ENCODE data around the gene MYPN.
A peak's percentile ranks its signal among the peaks of the same experiment; 100 is the strongest.
"Not testable (repeated sequence)": the region's sequence is repeated elsewhere in the genome, so short reads cannot be mapped to it uniquely, and the experiment has no call there.

The MYPN gene

DNA sequence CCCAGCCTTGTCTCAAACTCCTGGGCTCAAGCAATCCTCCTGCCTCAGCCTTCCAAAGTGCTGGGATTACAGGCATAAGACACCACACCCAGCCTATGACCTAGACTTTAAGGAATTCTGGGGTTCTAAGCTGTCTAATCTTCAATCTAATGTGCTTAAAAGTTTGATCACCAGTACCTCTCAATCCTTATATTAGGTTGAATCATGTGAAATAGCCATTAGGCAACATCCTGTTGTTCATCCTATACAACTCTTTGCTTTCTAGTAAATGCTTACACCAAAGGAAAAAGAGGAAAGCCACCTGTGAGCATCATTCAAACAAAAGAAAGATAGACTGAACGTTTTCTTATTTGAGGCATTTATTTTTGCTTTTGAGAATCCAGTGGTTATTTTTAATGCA is 66.7 kb downstream of the MYPN start:
- no peak for DNase-seq

DNA sequence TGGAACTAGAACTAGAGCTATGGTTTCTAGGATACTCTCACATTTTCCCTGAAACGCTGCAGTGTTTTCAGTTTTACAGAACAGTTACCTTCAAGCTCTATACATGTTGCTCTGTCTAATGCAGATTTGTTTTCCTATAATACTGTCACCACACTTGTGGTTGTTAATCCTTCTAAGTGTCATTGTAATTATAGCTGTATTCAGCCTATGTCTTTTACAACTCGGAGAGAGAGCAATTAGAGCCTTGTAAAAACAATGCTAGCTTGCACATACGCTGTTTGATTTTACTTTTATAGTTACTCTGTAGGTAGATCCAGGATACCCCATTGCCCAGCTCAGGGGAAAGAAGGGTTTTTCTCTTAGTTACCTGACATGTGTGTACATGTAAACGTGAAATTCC is 67.5 kb downstream of the MYPN start:
- no peak for DNase-seq

DNA sequence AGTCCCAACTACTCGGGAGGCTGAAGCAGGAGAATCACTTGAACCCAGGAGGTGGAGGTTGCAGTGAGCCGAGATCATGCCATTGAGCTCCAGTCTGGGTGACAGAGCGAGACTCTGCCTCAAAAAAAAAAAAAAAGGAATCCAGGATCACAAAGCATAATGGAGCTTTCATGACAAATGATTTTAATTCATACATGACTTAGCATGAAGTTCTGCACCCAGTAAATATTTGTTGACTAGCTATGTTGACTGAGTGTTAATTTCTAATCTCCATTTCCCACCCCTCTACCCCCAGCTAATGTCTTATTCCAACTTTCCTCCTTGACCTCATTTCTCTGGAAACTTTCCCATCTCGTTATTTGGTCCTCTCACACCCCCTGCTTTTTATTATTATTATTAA is 69.3 kb downstream of the MYPN start:
- no peak for DNase-seq

DNA sequence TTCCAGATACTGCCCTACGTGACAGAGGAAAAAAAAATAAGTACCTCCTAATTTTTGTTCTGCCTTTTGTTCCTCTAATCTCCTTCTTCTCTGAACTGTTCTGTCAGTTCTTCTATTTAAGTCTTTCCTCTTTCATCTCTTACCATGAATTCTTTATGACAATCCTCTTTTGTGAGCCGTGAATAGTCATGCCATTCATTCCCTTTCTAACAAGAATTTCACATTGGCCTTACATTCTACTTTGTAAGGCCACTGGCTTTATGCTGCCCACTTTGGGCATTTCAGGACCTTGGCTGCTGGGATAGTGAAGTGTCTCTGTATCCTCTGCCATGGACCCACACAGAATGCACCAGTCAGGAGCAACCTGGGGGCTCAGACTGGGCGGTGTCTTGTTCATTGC is 69.7 kb downstream of the MYPN start:
- DNase-seq, result no peak

DNA sequence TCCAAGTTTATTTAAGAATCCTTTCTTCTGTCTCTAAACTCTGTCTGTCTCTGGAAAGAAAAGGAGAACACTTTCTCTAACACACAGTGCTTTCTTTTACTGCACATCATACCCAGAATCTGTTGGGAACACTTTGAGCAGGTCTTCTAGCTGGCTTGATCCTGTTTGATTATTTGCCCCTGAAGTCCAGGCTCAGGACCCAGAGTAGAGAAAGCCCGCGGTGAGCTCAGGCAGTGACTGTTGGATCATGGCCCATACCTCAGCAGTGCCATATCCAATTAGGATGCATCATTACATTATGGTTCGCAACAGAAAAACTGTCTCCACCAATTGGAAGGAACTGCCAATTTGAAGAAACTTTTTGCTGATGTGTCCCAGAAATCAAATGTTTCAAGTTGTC is 71.2 kb downstream of the MYPN start:
- no peak for DNase-seq

DNA sequence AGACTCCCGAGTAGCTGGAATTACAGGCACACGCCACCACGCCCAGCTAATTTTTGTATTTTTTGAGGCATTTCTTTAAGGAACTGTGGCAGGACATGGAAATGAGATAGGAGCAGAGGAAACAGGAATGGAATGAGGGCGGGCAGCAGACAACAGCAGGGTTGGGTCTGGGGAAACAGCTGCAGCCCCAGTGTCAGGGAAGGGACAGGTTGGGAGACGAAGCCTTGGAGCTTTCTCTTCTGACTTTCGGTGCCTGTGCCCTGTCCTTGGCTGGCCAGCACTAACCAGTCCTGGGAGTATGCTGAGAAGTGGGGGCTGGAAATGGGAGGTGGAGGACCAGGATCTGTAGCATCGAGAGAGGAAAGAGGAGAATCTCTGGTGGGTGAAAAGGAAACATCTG is 75.3 kb downstream of the MYPN start:
- DNase-seq, result no peak

DNA sequence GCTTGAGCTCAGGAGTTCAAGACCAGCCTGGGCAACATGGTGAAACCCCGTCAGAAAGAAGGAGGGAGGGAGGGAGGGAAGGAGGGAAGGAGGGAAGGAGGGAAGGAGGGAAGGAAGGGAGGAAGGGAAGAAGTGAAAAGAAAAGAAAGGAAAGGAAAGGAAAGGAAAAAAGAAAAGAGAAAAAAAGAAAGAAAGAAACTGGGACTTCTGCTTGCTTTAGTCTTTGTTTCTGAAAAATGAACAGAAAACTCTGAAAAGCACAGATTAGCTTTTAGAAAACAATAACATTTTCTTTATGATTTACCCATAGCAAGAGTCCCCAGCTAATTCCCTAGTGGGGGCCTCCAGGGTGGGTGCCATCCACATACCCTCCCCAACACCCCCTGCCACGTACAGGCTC is 75.8 kb downstream of the MYPN start:
- DNase-seq, result no peak

DNA sequence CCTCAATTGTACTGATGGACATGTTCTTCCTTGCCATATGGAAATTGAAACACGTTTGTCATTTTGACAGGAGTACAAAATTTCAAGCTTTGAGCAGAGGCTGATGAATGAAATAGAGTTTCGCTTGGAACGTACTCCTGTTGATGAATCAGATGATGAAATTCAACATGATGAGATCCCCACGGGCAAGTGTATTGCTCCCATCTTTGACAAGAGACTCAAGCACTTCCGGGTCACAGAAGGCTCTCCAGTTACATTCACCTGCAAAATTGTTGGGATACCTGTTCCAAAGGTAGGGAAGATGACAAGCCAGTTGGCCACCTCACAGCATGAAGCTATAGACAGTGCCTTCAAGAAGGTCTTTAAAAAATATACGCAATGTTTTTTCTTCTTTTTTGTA is 79.5 kb downstream of the MYPN start:
- no peak for DNase-seq

DNA sequence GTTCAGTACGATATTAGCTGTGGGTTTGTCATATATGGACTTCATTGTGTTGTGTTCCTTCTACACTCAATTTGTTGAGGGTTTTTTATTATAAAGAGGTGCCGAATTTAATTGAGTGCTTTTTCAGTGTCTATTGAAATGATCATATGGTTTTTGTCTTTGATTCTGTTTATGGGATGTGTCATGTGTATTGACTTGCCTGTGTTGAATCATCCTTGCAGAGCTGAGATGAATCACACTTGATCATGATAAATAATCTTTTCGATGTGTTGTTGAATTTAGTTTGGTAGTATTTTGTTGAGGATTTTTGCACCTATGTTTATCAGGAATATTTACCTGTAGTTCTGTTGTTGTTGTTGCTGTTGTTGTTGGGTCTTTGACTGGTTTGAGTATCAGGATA is 82.8 kb downstream of the MYPN start:
- no peak for DNase-seq

DNA sequence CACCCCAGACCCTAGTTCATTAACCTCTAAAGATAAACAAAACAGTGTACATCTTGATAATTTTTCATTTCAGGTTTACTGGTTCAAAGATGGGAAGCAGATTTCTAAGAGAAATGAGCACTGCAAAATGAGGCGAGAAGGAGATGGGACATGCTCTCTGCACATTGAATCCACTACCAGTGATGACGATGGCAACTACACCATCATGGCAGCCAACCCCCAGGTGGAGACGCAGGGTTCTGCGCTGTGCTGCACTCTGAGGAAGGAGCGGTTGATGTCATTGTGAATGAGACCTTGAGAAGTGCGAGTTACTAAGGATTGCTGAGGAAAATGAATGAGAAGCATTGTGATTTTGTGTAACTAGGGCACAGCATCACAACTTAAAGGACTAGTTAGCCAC is 85.0 kb downstream of the MYPN start:
- DNase-seq, result no peak

DNA sequence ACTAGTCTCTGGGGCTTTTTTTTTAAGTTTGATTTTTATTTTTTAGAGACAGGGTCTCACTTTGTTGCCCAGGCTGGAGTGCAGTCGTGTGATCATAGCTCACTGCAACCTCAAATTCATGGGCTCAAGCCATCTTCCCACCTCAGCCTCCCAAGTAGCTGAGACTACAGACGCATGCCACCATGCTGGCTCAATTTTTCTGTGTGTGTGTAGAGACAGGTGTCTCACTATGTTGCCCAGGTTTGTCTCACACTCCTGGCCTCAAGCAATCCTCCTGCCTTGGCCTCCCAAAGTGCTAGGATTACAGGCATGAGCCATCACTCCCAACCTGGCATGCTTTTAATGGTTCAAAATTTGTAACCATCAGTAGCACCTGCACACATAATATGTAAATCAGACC is 86.5 kb downstream of the MYPN start:
- DNase-seq, result not testable (repeated sequence)

DNA sequence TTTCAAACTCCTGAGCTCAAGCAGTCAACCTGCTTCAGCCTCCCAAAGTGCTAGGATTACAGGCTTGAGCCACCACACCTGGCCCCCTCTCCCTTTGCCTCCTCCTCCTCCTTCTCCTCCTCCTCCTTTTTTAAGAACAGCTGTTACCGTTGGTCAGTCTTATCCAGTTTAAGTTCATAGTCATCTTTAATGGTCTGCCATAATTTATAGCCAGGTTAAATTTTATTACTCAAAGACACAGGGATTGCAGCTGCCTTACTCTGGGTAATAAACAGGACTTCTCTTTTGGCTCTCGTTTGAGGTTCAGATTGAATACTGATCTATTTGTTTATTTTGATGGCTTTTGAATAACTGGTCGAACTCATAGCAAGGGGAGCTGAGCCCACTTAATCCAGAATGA is 87.4 kb downstream of the MYPN start:
- DNase-seq, result no peak

DNA sequence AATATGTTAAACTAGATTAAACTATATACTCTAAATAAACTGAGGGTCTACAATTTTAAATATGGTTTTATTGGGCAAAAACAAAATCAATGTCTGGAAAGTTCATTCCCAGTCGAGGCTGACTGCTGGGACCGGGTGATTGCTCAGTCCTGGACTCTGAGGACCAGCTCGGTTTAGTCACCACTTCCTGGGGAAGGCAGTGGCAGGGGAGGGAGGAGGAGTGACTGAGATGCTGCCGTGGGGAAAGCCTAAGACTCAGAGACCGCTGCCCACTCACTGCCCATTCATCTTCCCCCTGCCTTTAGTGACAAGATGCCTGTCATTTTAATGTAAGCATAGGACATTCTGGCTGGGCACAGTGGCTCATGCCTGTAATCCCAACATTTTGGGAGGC is 93.7 kb downstream of the MYPN start:
- DNase-seq, result no peak

DNA sequence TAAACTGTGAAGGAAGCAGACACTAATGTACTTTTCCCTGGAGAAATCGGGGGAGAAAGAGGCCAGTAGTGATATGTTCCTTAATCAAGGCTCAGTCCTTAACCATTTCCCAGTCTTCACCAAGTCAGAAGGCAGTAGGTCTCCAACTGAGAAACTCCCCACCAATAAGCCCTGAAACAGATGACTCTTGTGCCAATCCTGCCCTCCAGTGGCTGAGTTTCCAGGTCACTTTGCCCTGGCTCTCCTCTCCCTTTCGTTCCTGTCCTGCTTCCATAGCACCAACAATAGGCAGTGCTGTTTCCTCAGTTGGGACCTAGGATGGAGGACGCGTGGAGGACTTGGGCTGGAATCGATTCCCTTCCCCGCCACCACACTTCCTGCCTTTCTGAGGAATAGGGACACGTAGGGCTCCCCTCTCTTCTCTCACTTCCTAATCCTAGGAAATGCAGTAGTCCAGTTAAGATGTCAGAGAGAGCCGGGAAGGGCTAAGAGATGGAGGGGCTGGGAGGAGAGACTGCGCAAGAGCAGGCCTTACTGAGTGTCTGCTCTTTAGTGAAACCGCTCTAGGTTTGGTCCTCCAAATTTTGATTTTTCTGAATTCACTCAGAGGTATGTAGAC is 99.2 kb downstream of the MYPN start:
- no peak for DNase-seq

DNA sequence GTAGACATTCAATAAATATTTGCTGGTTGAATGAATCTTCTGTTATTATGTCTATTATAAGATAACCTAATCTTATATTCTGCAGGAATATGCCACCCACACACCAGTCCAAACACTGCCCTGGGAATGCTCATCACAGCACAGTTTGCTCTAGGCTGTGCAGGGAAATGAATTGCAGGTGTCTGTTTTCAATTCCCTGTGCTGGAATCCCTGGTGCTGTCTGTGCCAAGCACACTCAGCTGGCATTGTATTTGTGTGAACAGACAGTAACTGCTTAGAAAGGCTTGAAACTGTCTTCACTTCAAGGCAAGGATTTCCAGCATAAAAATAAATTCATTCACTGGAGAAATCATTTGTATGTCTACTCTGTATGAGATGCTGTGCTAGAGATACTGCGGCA is 102.4 kb downstream of the MYPN start:
- no peak for DNase-seq

DNA sequence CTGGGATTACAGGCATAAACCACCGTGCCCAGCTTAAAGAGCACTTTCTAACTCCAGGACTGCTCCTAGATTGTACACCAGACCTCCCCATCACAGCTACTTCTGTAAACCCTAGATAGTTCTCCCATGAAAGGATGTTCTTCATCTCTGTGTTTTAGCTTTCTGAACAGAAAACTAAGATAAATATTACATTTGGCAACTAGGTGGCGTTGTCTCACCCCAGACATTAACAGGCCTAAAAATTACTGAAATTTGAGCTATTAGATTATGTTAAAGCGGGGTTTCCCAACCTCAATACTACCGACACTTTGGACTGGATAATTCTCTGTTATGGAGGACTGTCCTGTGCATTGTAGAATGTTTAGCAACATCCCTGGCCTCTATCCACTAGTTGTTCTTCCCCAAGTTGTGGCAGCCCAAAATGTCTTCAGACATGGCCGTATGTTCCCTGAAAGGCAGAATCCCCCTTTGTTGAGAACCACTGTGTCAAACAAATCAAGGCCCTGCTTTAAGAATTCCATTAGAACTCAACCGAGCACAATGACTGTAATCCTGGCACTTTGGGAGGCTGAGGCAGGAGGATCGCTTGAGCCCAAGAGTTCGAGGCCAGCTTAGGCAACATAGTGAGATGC is 103.5 kb downstream of the MYPN start:
- peak; percentile 33 for DNase-seq

DNA sequence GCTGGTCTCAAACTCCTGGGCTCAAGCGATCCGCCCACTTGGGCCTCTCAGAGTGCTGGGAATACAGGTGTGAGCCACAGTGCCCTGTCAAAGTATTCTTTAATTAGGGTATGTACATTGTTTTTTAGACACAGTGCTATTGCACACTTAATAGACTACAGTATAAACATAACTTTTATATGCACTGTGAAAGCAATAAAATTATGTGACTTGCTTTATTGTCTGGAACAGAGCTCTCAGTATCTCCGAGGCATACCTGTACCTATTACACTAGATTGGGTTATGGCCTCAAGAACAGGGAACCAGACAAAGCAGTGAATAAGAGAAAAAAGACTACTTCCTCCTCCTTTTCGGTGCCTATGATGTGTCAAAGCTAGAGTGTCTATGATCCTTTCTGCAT is 109.5 kb downstream of the MYPN start:
- DNase-seq, result no peak

DNA sequence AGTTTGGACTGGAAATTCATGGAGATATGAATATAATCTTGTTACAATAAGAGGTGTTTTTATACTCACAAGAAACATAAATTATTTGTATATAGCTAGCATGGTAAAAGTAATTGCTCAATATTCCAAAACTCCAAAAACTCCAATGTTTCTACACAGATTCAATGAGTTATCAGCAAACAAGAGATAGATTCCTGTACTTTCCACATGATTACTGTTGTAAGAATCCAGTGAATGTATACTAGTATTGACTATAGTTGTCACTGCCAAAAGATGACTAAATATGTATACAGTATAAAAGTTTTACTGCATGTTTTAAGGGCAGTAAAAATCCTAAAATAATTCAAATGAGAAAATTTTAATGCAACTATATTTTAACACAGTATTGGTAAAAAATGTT is 111.9 kb downstream of the MYPN start:
- DNase-seq, result no peak

DNA sequence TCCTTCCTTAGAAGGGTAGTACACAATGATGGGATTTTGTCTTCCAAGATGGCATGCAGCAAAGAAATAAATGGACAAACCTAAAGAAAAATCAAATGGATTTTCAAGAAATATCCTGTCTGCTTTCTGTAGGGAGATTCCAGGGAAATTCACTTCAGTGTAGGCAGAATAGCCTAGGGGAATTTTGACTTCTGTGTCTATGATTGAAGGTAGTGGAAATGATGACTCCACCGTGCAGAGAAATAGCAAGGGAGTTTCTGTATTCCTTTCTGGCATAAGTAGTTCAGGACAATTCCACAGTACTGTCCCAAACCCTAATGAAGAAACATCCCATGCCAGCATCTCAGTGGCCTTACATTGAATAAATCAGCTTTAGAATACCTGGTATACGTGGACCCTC is 113.1 kb downstream of the MYPN start:
- DNase-seq, result no peak

DNA sequence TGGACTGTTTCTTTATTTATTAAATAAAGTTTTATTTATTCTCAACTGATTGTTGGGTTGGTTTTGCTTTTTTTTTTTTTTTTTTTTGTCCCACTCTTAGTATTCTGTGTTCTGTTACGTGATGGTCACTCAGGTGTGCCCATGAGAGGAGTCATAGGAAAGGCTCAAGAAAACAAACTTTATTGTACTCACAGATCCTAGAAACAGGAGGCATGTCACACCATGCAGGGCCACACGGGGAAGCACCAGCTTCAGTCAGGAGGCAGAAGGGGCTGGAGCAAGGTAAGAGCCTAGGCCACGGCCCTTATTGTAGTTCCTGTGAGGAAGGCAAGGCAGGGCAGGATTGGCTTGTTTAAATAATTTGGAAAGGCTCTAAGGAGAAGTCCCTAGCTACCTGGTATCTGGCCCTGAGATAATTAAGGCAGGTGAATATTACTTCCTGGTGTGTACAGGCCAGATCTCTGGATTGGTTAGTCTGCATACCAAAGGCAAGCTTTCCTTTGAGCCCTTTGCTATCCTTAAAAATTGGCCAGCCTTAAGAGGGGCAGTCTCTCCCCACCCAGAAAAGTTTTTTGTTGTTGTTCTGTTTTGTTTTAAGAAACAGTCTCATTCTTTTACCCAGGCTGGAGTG is 114.4 kb downstream of the MYPN start:
- no peak for DNase-seq

DNA sequence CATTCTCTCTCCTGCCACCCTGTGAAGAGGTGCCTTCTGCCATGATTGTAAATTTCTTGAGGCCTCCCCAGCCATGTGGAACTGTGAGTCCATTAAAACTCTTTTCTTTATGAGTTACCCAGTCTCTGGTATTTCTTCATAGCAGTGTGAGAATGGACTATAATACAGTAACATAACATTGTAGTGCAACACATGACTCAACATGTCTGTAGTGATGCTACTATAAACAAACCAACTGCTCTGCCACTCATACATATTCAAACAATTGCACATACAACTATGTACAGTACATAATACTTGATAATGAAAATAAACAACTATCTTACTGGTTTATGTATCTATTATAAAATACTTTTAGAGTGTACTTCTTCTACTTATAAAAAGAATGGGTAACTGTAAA is 115.5 kb downstream of the MYPN start:
- no peak for DNase-seq

DNA sequence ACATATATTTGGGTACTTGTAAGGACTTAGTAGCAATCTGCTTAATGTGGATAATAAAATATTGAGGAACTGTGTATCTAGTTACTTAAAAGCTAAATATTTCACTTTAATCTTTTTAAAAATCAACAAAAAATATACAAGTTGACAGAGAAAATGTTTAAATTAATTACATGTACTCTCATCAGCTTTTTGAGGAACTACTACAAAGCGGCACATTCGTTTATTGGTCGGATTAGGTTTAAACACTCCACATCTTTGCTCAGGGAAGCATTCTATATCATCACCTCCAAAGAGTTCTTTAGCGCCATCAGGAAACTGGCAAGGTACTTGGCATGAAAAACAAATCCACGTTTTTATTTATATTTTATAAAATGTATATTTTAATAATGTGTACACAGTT is 121.0 kb downstream of the MYPN start:
- no peak for DNase-seq

DNA sequence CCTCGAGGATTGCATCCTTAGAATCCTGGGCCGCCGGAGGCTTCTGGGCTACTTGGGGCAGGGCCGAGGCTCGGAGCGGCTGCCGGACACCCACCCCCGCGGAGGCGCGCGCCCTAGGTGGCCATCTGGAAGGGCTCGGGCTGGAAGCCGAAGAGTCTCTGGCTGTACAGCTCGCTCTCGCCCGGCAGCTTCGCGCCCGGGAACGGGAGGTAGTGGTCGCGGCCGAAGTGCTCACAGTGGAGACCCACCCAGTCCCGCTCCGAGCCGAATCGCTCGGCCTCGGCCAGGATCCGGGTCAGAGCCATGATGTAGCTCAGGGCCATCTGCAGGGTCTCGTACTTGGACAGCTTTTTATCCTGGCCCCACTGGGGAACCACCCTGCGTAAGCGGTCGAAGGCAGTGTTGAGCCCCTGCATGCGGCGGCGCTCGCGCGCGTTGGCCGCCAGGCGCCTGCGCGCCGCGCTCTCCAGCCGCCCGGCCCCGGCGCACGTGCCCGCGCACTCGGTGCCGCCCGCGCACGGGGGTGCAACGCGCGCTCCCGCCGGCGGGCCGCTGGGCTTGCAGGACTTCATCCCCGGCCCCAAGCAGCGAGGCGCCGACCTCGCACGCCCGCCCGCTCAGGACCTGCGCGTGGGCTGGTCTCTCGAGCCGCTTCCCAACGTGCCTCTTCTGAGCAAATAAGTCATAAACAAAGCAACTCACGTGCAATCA is 122.0 kb downstream of the MYPN start:
- DNase-seq, result peak; percentile 2

DNA sequence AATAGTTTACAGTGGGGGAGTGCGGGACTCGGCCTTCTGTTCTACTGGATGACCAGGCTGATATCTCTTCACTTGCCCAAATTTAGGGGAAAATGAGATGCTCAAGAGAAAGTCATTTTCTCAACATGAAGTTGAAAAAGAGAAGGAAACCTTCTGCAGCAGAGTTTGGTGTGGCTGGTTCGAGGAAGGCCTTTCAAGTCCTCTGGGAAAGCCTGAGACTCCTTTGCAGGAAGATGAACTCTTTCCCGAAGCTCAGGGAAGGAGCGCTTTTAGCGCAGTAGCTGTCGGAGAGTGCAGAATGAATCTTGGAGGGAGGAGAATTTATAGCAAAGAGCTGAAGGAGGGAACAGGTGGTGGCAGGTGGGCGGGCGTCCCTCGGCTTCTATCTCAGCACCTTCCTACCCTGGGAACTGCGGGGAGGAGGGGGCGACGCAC is 122.5 kb downstream of the MYPN start, which contains the start of gene ATOH7:
Gene ATOH7 (minus strand): TSS at position 297 of the 435 bp plus-strand sequence. CDS start 436 bp downstream, outside the sequence.
- no peak for DNase-seq

All from CD4-positive, alpha-beta T cell treated with Interleukin-21 for 1 hour (primary cell).